NCI-H524 treated with DMSO at 0.1 percent for 48 hours (cell line): ENCODE measurements around the gene SND1.
"Not testable (repeated sequence)": the region's sequence is repeated elsewhere in the genome, so short reads cannot be mapped to it uniquely, and the experiment has no call there.

ENCODE experiments used
- DNase-seq: peaks from one replicate; lab custom pipeline; 2025; lab: John Stamatoyannopoulos, UW

Gene SND1

DNA sequence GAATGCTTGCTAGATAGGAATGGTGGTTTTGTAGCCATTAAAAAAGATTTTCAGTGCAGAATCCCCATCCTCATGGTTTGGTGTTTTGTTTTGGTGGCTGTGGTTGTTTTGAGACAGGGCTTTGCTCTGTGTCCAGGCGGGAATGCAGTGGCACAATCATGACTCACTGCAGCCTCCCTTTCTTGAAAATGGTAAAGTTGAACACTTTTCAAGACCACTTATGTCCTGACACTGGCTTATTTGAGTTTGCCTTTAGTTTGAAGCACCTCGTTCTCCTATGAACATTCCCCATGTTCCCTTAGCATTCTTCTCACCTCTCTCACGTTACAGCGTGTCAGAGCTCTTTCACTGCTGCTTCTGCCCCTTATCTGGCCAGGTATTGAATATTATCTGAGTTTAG is 239.2 kb downstream of the SND1 start:
- DNase-seq = no peak

GRCh38 chr7:127891854-127892438 is 240.0 kb downstream of the SND1 start:
- no peak for DNase-seq

DNA sequence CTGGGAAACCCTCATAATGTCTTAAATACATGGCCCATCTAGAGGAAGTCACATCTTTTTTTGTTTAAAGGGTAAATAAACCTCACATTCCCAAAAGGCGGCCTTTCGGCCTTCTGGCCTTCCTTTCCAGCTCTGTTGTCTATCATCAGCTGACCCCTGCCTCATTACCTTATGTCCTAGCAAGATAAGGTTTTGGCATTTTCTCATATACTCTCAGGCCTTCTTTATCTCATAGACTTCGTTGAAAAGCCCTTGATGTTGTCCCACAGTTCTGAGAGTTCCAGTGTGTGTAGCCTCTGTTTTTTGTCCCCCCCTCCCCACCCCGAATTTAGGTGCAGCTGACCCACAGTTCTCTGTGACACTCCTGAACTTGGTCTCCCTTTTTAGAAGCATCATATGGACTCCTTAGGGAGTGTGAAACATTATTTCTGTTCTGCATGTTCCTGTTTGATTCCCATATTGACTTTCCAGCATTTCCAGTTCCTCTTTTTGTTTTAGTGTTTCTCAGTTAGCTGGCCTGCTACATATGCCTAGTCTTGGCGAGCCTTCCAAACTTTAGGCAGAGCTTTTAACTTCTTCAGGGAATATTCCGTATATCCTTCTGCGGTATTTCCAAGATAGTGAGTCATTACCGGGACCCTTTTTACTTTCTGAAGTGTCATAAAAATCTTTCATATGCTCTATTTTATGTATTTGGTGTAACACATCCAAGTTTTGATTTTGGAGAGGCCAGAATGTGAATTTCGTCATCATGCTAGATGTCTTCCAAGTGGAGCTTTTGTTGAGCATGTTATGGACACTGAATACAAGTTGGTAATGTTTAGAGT is 240.7 kb downstream of the SND1 start:
- DNase-seq = no peak

DNA sequence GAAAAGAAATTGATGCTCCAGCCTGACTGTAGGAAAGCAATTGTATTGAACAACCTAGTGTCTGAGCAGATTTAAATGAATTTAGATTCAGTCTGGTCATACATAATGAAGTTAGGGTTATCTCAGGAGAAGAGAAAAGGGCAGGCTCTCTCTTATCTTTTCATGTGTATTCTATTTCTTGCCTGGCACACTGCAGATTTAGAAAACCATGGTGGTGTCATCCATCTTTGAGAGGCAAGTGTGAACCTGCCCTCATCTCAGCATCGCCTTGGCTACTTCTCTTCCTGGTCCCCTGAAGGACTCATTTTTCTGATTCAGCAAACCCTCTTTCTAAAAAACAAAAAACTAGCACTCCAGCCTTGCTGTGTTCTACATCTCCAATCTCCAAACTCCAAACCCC is 241.6 kb downstream of the SND1 start:
- no peak for DNase-seq

DNA sequence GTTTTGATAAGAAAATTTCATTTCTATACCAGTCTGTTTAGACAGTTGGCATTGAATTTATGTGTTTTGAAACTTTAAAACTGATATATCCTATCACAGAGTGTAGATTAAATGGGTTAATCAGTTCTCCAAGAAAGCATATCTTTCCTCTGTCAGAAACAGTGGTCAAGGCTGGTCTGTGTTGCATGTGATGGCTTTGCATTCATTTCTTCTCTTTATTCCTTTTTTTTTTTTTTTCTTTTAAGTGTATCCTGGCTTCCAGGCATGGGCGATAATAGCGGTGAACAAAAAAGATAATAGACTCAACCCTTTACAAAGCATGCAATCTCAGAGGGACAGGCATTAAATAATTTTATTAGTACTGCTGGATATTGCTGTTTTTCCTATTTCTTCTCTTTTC is 242.6 kb downstream of the SND1 start:
- DNase-seq = no peak

DNA sequence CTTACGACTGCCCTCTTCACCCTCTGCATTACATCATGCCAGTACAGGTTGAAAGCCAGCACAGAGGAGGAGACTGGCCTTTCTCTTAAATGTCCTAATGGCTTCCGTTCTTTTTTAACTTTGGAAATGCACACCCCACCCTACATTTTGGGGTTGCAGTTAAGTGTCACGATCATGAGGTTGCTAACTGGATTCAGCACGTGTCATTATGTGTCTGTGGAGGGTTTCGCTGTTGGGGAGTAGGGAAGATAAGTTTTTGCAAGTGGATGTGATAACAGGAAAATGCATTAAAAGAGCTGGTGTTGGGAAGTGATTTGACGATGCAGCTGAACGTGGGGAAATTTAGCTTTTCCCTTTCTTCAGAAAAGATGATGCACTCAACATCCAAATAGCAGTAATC is 243.4 kb downstream of the SND1 start:
- no peak for DNase-seq

GRCh38 chr7:127895814-127896280 is 243.9 kb downstream of the SND1 start:
- no peak for DNase-seq

DNA sequence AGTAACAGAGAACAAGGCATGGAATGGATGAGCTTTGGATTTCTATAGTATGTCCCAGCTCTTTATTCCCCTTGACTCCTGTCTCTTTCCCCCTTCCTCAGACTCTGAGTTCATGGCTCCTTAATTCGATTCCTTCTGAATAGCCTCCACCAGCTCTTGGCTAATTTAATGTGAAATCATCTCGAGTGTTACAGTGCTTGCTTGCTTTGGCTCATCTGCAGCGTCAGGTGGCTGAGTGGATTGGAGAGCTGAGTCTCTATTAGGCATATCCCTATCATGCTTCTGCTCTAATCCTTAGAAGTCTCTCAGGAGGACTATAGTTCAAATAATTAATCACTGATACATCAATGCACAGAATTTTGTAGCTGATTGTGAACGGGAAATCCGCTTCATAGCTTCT is 244.7 kb downstream of the SND1 start:
- peak; percentile 71 for DNase-seq

- no peak for DNase-seq
Measured at GRCh38 chr7:127897704-127898454, 245.9 kb downstream of the SND1 start.

DNA sequence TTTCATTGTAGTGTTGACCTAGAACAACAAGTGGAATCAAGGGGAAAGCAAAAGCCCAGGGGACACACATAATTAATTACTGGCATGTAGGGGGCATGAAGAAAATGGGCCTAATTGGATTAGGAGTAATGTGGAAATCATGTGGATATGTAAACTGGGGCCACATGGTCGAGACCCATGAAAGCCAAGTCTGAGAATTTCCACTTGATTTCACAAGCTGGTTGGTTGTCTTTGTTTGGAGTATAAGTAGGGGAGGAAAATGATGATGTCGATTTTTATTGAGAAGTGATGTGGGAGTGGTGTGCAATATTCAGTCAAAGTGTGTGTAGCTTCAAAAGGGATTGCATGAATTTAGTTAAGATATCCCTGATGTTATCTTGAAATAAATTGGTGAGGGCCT is 247.4 kb downstream of the SND1 start:
- no peak for DNase-seq

- no peak for DNase-seq
Measured at GRCh38 chr7:127900141-127900540, 248.1 kb downstream of the SND1 start.

GRCh38 chr7:127900732-127901685 is 249.0 kb downstream of the SND1 start:
- no peak for DNase-seq

DNA sequence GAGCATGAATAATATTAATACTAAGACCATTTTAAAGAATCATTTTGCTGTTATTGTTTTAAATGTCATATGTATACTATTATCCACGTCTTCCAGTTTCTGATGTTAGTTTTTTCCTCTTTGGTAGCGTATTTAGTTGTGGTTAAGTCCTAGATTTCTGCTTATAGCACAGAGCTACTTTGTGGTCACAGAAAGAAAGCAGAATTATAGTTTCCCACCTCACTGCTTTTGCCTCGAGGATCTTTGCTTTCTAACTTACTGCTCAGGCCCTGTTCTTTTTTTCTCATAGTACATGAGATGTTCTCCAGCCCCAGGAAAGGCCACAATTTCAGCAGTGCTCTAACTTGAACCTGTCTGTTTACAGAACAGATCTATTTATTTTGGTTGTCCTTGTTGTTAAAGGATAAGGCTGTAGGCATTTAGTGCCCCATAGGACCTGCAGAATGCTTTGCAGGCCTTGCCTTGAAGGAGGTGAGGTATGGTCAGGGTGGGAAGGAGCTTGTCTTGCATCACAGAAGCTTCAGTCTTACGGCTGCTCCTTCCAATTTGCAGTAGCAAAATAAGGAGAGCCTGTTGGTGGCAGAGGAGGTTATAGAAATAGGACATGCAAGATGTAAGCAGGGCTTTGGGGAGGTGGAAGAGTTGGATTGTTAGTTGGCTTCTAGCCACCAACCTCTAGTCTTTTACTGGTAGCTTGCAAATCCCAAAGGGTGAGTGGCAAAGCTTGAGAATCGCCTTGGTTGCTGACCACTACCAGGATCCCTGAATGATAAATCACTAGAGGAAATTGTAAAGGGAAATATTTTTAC is 250.1 kb downstream of the SND1 start:
- DNase-seq = no peak

DNA sequence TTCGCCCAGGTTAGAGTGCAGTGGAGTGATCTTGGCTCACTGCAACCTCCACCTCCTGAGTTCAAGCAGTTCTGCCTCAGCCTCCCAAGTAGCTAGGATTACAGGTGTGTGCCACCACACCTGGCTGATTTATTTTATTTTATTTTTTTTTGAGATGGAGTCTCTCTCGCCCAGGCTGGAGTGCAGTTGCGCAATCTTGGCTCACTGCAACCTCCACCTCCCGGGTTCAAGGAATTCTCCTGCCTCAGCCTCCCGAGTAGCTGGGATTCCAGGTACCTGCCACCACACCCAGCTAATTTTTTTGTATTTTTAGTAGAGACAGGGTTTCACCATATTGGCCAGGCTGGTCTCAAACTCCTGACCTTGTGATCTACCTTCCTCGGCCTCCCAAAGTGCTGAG is 250.8 kb downstream of the SND1 start:
- DNase-seq = not testable (repeated sequence)

DNA sequence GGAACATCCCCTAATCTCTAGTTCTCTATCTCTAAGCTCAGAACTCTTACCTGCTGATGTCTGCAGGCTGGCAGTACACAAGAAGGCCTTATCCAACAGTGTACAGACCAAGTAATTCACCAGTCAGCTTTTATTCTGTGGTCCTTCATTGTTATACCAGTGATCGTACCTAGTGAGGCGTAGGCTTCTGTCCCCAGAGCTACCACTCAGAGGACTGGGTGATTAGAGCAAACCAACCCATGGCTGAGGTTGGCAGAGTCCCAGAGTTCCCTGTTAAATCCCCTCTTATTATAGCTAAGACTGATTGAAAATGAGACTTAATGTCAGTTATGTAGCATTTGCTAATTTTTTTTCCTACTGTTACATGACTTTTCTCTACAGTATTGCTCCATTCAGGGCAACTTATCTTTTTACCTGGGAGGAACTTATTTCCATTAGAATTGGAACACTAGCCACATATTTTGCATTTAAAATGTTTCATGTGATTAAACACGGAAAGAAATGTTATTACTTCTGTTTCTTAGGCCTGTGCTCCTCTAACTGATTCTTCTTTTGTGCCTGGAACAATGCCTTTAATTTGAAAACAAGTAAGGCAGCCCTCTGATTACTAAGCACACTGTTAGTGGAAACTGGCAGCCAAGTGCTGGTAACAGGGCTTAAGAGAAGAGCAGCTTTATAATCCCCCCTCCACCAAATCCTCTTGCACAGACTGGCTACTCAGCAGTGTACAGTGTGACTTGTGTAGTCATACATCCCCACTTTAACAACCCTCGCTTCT is 252.1 kb downstream of the SND1 start:
- DNase-seq = peak; percentile 71

- DNase-seq = no peak
Measured at GRCh38 chr7:127904670-127904985, 252.6 kb downstream of the SND1 start.

DNA sequence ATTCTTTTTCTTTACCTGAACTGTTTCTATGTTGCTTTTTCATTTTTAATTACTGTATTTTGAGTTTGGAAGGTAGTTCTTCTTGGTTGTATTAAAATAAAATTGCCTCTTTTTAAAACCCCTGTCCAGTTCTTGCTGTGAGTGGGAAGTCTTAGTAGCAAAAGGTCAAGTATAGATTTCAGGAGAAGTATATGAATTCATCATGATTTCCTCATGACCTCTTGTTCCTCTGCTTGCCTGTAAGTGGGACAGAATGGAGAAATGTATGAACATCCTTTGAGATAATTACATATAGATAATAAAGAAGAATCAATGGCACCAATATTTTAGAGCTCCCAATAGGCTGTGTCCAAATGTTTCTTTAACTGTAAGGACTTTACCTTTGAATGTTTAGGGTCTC is 253.0 kb downstream of the SND1 start:
- DNase-seq = no peak

DNA sequence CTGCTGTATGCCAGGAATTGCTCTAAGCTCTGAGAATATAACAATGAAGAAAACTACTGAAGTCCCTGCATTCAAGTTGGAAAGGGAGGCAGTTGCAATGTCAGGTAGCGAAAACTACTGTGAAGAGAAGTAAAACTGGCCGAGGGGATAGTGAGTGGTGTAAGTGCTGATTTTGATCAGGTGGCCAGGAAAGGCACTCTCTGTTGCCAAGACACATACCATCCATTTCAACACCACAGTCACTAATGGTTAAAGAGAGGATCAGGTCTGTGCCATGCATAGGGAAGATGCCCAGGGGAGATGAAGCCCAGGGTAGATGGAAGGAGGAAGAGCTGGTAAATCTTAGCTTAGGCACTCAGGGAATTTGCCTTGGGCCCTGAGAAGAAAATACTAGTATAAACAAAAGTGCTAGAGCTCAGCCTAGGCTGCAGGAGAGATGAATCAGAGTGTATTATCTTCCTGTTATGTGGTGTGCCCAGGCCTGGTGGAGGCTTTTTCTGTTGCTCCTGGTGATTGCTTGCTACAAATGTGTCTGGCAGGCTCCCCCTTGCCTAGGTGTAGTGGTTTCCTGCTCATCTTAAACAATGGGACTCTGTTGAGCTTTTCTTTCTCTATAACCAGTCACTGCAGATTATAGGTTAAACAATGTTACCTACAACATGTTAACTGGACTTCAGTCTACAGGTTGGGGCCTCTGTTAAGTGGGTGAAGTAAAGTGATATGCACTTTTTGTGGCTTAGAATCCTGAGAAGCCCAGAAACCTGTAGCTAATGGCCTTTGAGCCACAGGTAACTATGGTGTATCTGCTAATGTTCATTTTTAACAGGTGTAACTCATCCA is 253.7 kb downstream of the SND1 start:
- DNase-seq = no peak
